ENCODE data around the gene ILF3. TPM values are rescaled to one million over a fixed set of nuclear protein-coding genes. Genes with fewer than 3 reads are reported as not detected.

The ILF3 gene
- total RNA-seq, 1 donor, result 136 TPM

DNA sequence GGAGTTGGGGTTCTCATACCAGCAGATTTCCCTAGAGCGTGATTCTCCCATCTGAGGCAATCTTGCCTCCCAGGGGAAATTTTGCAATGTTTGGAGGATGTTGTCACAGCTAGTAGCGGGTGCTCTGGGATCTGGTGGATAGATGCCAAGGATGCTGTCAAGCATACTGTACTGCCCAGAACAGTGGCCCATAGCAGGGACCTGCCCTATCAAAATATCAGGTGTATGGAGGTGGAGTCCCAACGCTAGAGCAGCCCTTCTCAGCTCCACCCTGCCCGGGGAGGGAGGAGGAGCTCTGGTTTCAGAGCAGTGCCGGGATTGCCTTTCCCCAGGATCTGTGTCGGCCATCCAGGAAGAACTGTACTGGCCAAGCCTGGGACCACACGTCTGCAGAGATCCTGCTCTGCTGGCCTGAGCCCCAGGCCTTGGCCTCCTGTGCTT is 36.2 kb downstream of the ILF3 start:
- no peak overlapping the region for H3K4me3 ChIP-seq (ENCODE audit: low read depth, low read length)
- peak; percentile 85 for DNase-seq (ENCODE audit: low read depth)
- TF ChIP-seq, protein P1, sequence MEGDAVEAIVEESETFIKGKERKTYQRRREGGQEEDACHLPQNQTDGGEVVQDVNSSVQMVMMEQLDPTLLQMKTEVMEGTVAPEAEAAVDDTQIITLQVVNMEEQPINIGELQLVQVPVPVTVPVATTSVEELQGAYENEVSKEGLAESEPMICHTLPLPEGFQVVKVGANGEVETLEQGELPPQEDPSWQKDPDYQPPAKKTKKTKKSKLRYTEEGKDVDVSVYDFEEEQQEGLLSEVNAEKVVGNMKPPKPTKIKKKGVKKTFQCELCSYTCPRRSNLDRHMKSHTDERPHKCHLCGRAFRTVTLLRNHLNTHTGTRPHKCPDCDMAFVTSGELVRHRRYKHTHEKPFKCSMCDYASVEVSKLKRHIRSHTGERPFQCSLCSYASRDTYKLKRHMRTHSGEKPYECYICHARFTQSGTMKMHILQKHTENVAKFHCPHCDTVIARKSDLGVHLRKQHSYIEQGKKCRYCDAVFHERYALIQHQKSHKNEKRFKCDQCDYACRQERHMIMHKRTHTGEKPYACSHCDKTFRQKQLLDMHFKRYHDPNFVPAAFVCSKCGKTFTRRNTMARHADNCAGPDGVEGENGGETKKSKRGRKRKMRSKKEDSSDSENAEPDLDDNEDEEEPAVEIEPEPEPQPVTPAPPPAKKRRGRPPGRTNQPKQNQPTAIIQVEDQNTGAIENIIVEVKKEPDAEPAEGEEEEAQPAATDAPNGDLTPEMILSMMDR (IDR thresholded peaks at IDR 0.05; ENCODE audit: insufficient read depth, low read depth, low read length), result no peak

DNA sequence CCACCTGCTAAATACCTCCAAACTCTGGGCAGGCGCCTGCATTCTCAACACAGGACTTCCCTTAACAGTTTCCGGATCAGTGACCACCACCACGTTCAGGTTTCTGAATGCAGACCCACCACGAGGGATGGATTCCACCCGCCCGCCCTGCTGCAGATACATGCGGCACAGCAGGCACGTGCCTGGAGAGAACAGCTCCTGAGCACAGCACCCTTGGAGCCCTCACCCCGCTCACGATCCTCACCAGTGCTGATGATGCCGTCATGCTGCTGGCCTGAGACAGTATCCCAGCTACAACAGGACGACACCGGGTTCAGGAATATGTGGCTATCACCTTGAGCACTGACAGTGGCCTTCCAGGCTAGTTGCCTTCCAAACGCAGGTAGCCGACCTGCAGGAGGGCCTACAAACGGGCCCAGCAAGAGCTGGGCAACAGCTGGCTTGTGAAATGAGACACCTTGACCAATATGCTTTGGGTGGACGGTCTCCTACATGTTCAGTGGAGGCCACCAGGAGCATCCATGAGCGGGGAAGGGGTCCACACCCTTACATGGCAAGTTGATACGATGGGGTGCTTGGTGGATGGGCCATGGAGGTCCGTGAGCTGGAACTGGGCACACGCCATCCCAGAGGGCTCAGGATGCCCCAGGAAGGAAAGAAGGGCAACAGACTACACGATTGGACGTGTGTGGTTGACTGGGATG is 37.2 kb downstream of the ILF3 start:
- H3K4me3 ChIP-seq (ENCODE audit: low read depth, low read length), result no peak overlapping the region
- TF ChIP-seq, protein P1 (IDR thresholded peaks at IDR 0.05; ENCODE audit: insufficient read depth, low read depth, low read length), result no peak
- no peak for DNase-seq (ENCODE audit: low read depth)

DNA sequence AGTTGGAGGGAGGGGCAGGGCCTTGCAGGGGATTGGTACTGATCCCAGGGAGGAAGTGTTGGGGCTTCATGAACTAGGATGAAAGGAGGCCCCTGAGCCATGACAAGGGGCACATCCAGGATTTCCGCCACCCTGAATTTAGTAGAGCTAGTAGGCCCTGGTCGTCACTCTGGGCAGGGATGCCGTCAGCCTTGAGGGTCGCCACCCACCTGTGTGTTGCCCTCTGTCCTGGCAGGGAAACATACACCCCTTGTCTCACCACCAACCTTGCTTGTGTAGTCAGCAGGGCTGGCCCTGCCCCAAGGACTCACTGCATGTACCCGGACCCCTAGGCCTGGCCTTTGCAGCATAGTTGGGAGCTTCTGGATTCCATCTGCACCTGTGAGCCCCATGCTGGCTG is 37.7 kb downstream of the ILF3 start:
- H3K4me3 ChIP-seq (ENCODE audit: low read depth, low read length), result no peak overlapping the region
- TF ChIP-seq, protein P1 (IDR thresholded peaks at IDR 0.05; ENCODE audit: insufficient read depth, low read depth, low read length), result no peak
- DNase-seq (ENCODE audit: low read depth), result no peak

DNA sequence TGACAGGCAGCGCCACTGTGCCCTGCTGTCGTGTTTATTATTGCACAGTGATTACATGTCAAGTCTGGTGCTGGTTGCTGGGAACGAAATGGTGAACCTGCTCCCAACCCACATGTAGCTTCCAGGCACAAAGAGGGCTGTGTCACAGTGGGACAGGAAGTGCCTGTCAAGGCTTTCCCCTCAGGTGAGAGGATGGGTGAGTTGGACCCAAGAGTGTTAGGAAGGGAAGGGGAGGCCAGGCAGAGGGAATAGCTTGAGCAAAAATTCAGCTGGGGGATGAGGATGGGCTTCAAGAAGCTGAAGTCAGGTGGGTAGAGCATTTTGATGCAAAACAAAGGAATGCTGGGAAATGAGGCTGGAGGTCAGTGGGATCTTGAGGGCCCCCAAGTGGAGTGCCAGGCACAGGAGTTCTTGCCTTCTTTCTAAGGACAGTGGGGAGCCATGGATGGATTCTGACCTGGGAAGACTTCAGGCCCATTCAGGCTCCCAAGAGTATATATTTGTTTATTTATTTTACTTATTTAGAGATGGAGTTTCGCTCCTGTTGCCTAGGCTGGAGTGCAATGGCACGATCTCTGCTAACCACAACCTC is 38.6 kb downstream of the ILF3 start:
- no peak overlapping the region for H3K4me3 ChIP-seq (ENCODE audit: low read depth, low read length)
- TF ChIP-seq, protein P1 (IDR thresholded peaks at IDR 0.05; ENCODE audit: insufficient read depth, low read depth, low read length), result no peak
- DNase-seq (ENCODE audit: low read depth), result no peak

DNA sequence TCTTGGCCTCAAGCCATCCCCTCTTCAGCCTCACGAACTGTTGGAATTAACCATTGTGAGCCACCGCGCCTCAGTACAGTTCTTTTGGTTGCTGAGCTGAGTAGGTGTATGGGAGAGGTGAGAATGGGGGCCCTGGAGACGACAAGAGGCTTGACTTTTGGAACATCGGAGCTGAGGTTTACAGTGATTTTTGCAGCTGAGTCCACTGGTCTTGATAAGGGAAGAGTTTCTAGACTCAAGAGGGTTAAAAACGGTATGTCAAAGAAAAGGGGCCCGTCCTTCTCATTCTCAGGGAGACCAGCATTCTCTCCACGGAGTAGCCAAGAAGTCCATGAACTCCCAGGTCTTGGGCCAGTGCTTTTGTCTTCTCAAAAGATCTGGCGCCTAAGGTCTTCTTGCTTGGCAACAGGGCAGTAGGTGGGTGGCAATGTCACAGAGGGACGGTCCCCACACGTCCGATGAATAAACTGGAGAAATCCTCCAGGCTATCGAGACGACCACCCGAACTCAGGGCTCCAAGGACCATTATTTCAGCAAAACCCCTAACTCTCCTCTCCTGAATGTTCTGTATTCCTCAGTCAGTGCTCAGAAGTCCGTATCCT is 40.7 kb downstream of the ILF3 start:
- no peak for DNase-seq (ENCODE audit: low read depth)
- peak overlapping the region; percentile 49 for H3K4me3 ChIP-seq (ENCODE audit: low read depth, low read length)
- TF ChIP-seq, protein P1 (IDR thresholded peaks at IDR 0.05; ENCODE audit: insufficient read depth, low read depth, low read length), result no peak

DNA sequence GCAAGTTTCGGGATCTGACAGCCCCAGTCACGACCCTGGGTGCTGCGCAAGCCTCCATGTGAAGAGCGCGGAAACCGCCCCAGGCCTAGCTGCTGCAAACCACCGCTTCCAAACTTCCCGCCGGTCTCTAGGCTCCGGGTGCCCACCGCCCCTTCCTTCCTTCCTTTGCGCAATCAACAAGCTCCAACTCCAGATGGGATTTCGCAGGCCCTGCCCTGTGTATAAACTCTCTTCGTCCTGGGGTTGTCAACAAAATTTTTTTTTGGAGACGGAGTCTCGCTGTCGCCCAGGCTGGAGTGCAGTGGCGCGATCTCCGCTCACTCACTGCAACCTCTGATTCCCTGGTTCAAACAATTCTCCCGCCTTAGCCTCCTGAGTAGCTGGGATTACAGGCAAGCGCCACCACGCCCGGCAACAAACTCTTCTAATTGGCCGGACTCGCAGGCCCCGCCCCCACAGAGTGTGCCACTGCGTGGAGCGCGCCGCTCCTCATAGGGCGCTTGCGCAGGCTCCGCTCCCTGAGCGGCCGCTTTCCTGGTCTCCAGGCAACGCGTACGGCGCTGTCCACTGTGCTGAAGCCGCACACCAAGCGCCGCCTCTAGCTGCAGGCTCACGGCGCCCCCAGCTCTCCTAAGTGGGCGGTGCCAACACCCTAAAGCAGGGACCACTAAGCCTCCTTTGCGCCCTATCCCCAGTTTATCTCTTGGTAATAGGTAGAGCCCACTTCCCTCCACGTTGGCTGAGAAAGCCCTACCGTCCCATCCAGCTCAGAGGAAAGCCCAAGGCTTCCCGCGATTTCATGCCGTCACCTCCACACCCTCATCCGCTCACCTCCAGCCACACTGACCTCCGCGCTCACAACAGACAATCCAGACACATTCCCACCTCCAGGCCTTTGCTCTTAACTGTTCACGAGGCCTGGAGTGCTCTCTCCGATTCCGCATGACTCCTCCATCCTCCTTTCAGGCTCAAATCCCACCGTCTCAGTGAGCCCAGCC is 41.6 kb downstream of the ILF3 start:
- TF ChIP-seq, protein P1 (IDR thresholded peaks at IDR 0.05; ENCODE audit: insufficient read depth, low read depth, low read length), result no peak
- peak overlapping the region; percentile 49 for H3K4me3 ChIP-seq (ENCODE audit: low read depth, low read length)
- peak; percentile 96 for DNase-seq (ENCODE audit: low read depth)
